Fibroblast of lung (primary cell): ENCODE results near the gene CDC42EP5. TPM values are rescaled to one million over a fixed set of nuclear protein-coding genes. Genes with fewer than 3 reads are reported as not detected.

ENCODE experiments used
- DNase-seq, 2 donors: peaks; one replicate each; pipeline versions ENCODE4 v3.0.0 to v3.0.0-alpha.2; 2010; ENCODE audit warnings: low read depth in 2 of 2
- H2AFZ ChIP-seq: 2 replicates; pipeline ENCODE4 v1.5.1; 2012; ENCODE audit warnings: low read length, control low read depth, inconsistent platforms
- H3K27ac ChIP-seq: 2 replicates; pipeline ENCODE4 v1.5.1; 2011; ENCODE audit warnings: low read length, control low read depth; ENCODE audit not compliant: insufficient read depth
- H3K27me3 ChIP-seq: 2 replicates; pipeline ENCODE4 v1.5.1; 2011; ENCODE audit warnings: mild to moderate bottlenecking, low read length; ENCODE audit not compliant: control insufficient read depth, insufficient read depth
- H3K36me3 ChIP-seq: 2 replicates; pipeline ENCODE4 v1.5.1; 2011; ENCODE audit warnings: low read length; ENCODE audit not compliant: control insufficient read depth, insufficient read depth
- H3K4me1 ChIP-seq: 2 replicates; pipeline ENCODE4 v1.5.1; 2011; ENCODE audit warnings: low read length; ENCODE audit not compliant: control insufficient read depth, insufficient read depth; ENCODE audit errors: extremely low read depth
- H3K4me2 ChIP-seq: 2 replicates; pipeline ENCODE4 v1.5.1; 2011; ENCODE audit warnings: low read length, control low read depth; ENCODE audit not compliant: insufficient read depth; ENCODE audit errors: extremely low read depth
- H3K4me3 ChIP-seq, 4 experiments: fragments of 200-600 bp in 1 of 4; sonication (generic) in 1 of 4; replicated peaks in 1 of 4; 2 replicates each; pipeline ENCODE4 v1.5.1; 2011 to 2016; ENCODE audit warnings: low read length in 4 of 4, low read depth in 3 of 4, mild to moderate bottlenecking in 3 of 4, control low read depth in 2 of 4, inconsistent platforms in 1 of 4, mixed read lengths in 1 of 4; ENCODE audit not compliant: insufficient read depth in 1 of 4; ENCODE audit errors: control extremely low read depth in 1 of 4
- H3K79me2 ChIP-seq: 2 replicates; pipeline ENCODE4 v1.5.1; 2012; ENCODE audit warnings: mild to moderate bottlenecking, low read length, inconsistent platforms; ENCODE audit not compliant: control insufficient read depth, insufficient read depth
- H3K9ac ChIP-seq: 2 replicates; pipeline ENCODE4 v1.5.1; 2011; ENCODE audit warnings: mild to moderate bottlenecking, low read length, control low read depth; ENCODE audit not compliant: insufficient read depth
- H3K9me3 ChIP-seq: 2 replicates; pipeline ENCODE4 v1.5.1; 2012; ENCODE audit warnings: low read depth, low read length; ENCODE audit not compliant: control insufficient read depth, insufficient read depth
- H4K20me1 ChIP-seq: 2 replicates; pipeline ENCODE4 v1.5.1; 2011; ENCODE audit warnings: low read length; ENCODE audit not compliant: control insufficient read depth, insufficient read depth; ENCODE audit errors: extremely low read depth
- CTCF ChIP-seq, 2 donors: IDR thresholded peaks in 1 of 2; conservative IDR thresholded peaks in 1 of 2; 1 replicate in 1 of 2; 2 replicates in 1 of 2; pipeline ENCODE4 v1.5.1; 2011 to 2012; ENCODE audit warnings: low read length in 2 of 2, control low read depth in 1 of 2, inconsistent platforms in 1 of 2, low read depth in 1 of 2, mild to moderate bottlenecking in 1 of 2
- EZH2 ChIP-seq: IDR thresholded peaks from 2 replicates; pipeline ENCODE4 v1.5.1; 2012; ENCODE audit warnings: low read length, control low read depth, mild to moderate bottlenecking; ENCODE audit errors: missing control alignments
- polyA plus RNA-seq, 2 donors: library from polyadenylated mRNA; depleted of rRNA in 1 of 2; stranded (reverse) in 1 of 2; unstranded in 1 of 2; fragments of >200 nt; gene quantifications; 2 replicates each; pipeline ENCODE4 v1.2.1, GENCODE V29; 2011 to 2012; ENCODE audit warnings: missing spikeins in 1 of 2
- total RNA-seq: library from RNA; depleted of rRNA; stranded (reverse); fragments of >200 nt; gene quantifications from 2 replicates; pipeline ENCODE4 v1.2.1, GENCODE V29; 2014

The CDC42EP5 gene
- total and polyA plus RNA-seq, 2 donors (not counting 1 experiment from before 2014, with no cell fraction given): 7.2 to 14.7 TPM

DNA sequence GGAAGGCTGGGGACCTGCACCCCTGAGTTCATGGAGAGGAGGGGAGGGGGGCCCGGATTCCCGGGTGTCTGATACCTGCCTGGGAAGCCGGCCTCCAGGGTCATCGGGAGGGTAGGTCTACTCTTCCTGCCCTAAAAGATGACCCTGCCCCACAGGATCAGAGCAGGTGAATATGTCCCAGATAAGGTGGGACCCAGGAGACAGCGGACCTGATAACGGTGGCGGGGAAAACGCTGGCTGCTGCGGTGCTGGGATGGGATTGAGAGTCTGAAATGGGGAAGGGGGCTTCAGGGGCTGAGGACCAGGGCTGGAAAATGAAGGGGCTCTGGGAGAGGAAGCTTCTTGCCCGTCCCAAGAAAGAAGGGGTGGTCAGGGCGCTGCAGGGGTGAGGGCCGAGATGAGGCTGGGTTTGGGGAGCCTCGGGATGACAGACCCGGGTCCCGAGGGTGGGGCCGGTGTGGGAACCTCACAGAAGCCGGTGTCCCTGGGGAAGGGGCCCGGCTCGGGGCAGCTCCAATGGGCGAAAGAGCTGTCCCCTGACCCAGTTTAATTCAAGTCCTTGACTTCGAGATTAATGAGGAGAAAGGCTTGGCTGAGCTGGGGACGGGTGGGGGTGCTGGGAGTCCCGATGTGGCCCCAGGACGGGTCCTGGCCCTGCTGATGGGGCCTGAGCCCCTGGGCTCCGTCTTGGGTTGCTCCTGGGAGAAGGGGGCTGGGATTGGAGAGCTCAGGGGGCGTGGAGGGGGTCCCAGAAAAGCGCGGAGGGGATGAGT is 57.0 kb downstream of the CDC42EP5 start:
- TF ChIP-seq CTCF (conservative IDR thresholded peaks at IDR 0.05 in 1 of 2, IDR thresholded peaks at IDR 0.05 in 1 of 2; ENCODE audit: low read depth in 1 of 2, low read length in 2 of 2): no peak
- TF ChIP-seq EZH2: no peak
- H3K79me2 ChIP-seq: no peaks in the 10 kb centered on the region
- H2AFZ ChIP-seq: no peak overlapping the region
- H3K4me3 ChIP-seq: no peak overlapping the region
- H3K27ac ChIP-seq: no peak overlapping the region
- H3K4me1 ChIP-seq: no peaks in the 10 kb centered on the region
- H3K36me3 ChIP-seq: no peaks in the 10 kb centered on the region
- H4K20me1 ChIP-seq: no peaks in the 10 kb centered on the region
- H3K27me3 ChIP-seq: peaks cover 9% of the 10 kb centered on the region
- H3K9ac ChIP-seq: no peak overlapping the region
- no peak for DNase-seq
- H3K9me3 ChIP-seq: no peaks in the 10 kb centered on the region
- H3K4me2 ChIP-seq: no peak overlapping the region

- H3K9me3 ChIP-seq: no peaks in the 10 kb centered on the region
- H4K20me1 ChIP-seq: no peaks in the 10 kb centered on the region
- no peak within 1 kb of the TSS for H2AFZ ChIP-seq
- no peak within 1 kb of the TSS for H3K4me3 ChIP-seq
- H3K36me3 ChIP-seq: no peaks in the 10 kb centered on the region
- TF ChIP-seq CTCF (conservative IDR thresholded peaks at IDR 0.05 in 1 of 2, IDR thresholded peaks at IDR 0.05 in 1 of 2; ENCODE audit: low read depth in 1 of 2, low read length in 2 of 2): no peak
- no peak for TF ChIP-seq EZH2
- no peak within 1 kb of the TSS for H3K4me2 ChIP-seq
- DNase-seq: no peak
- H3K4me1 ChIP-seq: no peaks in the 10 kb centered on the region
- no peaks in the 10 kb centered on the region for H3K79me2 ChIP-seq
- H3K27ac ChIP-seq: no peak within 1 kb of the TSS
- H3K9ac ChIP-seq: no peak within 1 kb of the TSS
- peaks cover 5% of the 10 kb centered on the region for H3K27me3 ChIP-seq
These were observed 57.7 kb downstream of the CDC42EP5 start, which contains the start of gene TTYH1 for GRCh38 chr19:54415208-54415900. Gene TTYH1 (plus strand): TSS chr19:54415464. CDS start chr19:54415553, 89 bp downstream.

Other genes starting within 250 kb of the CDC42EP5 start
- not detected in 2 replicates for gene LILRA6, start 230.5 kb downstream of the CDC42EP5 start, total RNA-seq
- gene LILRA6, start 230.5 kb downstream of the CDC42EP5 start, polyA plus RNA-seq: not detected in 2 replicates
- not detected in 2 replicates for gene LILRB5, start 216.0 kb downstream of the CDC42EP5 start, total RNA-seq
- gene LILRB5, start 216.0 kb downstream of the CDC42EP5 start, polyA plus RNA-seq: not detected in 2 replicates
- gene LILRB2, start 192.2 kb downstream of the CDC42EP5 start, total RNA-seq: not detected in 2 replicates
- not detected in 2 replicates for gene LILRB2, start 192.2 kb downstream of the CDC42EP5 start, polyA plus RNA-seq
- gene LILRA5, start 160.1 kb downstream of the CDC42EP5 start, total RNA-seq: not detected in 2 replicates
- not detected in 2 replicates for gene LILRA5, start 160.1 kb downstream of the CDC42EP5 start, polyA plus RNA-seq
- gene LILRA4, start 134.1 kb downstream of the CDC42EP5 start, total RNA-seq: not detected in 2 replicates
- not detected in 2 replicates for gene LILRA4, start 134.1 kb downstream of the CDC42EP5 start, polyA plus RNA-seq
- gene LAIR1, start 108.4 kb downstream of the CDC42EP5 start, total RNA-seq: not detected in 2 replicates
- gene LAIR1, start 108.4 kb downstream of the CDC42EP5 start, polyA plus RNA-seq: not detected in 2 replicates
- not detected in 2 replicates for gene TTYH1, start 57.8 kb downstream of the CDC42EP5 start, total RNA-seq
- gene TTYH1, start 57.8 kb downstream of the CDC42EP5 start, polyA plus RNA-seq: not detected in 2 replicates
- 20.8 and 32.4 TPM in 2 replicates for gene LENG8, start 24.1 kb downstream of the CDC42EP5 start, total RNA-seq
- gene LENG8, start 24.1 kb downstream of the CDC42EP5 start, polyA plus RNA-seq: 11.0 and 12.7 TPM in 2 replicates
- gene LENG9, start 9.5 kb downstream of the CDC42EP5 start, total RNA-seq: 14.6 and 16.7 TPM in 2 replicates
- gene LENG9, start 9.5 kb downstream of the CDC42EP5 start, polyA plus RNA-seq: 0.46 and 0.84 TPM in 2 replicates
- not detected in 2 replicates for gene LAIR2, start 29.5 kb upstream of the CDC42EP5 start, total RNA-seq
- not detected in 2 replicates for gene LAIR2, start 29.5 kb upstream of the CDC42EP5 start, polyA plus RNA-seq
- not detected in 2 replicates for gene LILRA2, start 100.5 kb upstream of the CDC42EP5 start, total RNA-seq
- not detected in 2 replicates for gene LILRA2, start 100.5 kb upstream of the CDC42EP5 start, polyA plus RNA-seq
- not detected in 2 replicates for gene LILRA1, start 120.3 kb upstream of the CDC42EP5 start, total RNA-seq
- gene LILRA1, start 120.3 kb upstream of the CDC42EP5 start, polyA plus RNA-seq: not detected in 2 replicates
- not detected in 2 replicates for gene LILRB1, start 157.2 kb upstream of the CDC42EP5 start, total RNA-seq
- gene LILRB1, start 157.2 kb upstream of the CDC42EP5 start, polyA plus RNA-seq: not detected in 2 replicates
- gene LILRB4, start 189.7 kb upstream of the CDC42EP5 start, total RNA-seq: not detected in 2 replicates
- gene LILRB4, start 189.7 kb upstream of the CDC42EP5 start, polyA plus RNA-seq: not detected in 2 replicates